K562 (cell line): ENCODE data around the gene ZNF562. TPM values are rescaled to one million over a fixed set of nuclear protein-coding genes. Genes with fewer than 3 reads are reported as not detected.

Experiments
- ATAC-seq: fragments of 200-7000 bp; cut with Tn5 transposase; 3 replicates; pipeline ENCODE4 v1.9.1; 2020; ENCODE audit warnings: moderate library complexity
- BruUV-seq: library from RNA; stranded (reverse); fragments of 400-500 nt; replicated peaks from 2 replicates; lab custom pipeline; 2021; lab: Mats Ljungman, UMichigan
- CTCF ChIA-PET: fragments of 300-600 bp; formaldehyde crosslinking; extraction: SDS; loops from one replicate; lab custom pipeline; 2021; ENCODE audit warnings: low intra/inter-chr PET ratio; lab: Yijun Ruan, JAX
- POLR2A ChIA-PET: fragments of 300-600, 350-650 bp; sonication (Branson Sonifier 250); formaldehyde crosslinking; extraction: SDS; loops from one replicate; lab custom pipeline; 2021; ENCODE audit warnings: antibody characterized with exemption, inconsistent platforms; lab: Yijun Ruan, JAX
- DNase-seq, 4 experiments: peaks; one replicate each; pipeline versions ENCODE4 v3.0.0 to v3.0.0-alpha.2; 2011 to 2018; ENCODE audit warnings: low spot score in 3 of 4, mixed read lengths in 3 of 4; ENCODE audit errors: extremely low read depth in 1 of 4
- FAIRE-seq: peaks from 2 replicates; lab custom pipeline; 2011; peaks lifted over from hg19 to GRCh38; lab: Jason Lieb, UNC
- H2AFZ ChIP-seq: 2 replicates; pipeline ENCODE4 v1.6.0; 2011; ENCODE audit warnings: low read depth, low read length, control low read depth, inconsistent platforms
- H3K27ac ChIP-seq: fragments of 200-600 bp; 3 replicates; pipeline ENCODE4 v1.8.0; 2011; ENCODE audit warnings: low read depth, mild to moderate bottlenecking, control low read depth, inconsistent platforms, low read length, moderate library complexity, mixed read lengths; ENCODE audit errors: extremely low read depth
- H3K27me3 ChIP-seq, 2 experiments: fragments of 300-600 bp in 1 of 2; 2 replicates in 1 of 2; 3 replicates in 1 of 2; pipeline versions ENCODE4 v1.6.0 to v1.8.0; 2011; ENCODE audit warnings: inconsistent platforms in 2 of 2, low read length in 2 of 2, mild to moderate bottlenecking in 1 of 2, mixed read lengths in 1 of 2, moderate library complexity in 1 of 2; ENCODE audit not compliant: control insufficient read depth in 2 of 2, insufficient read depth in 2 of 2
- H3K36me3 ChIP-seq: fragments of 300-600 bp; 3 replicates; pipeline ENCODE4 v1.8.0; 2011; ENCODE audit warnings: mild to moderate bottlenecking, low read length, inconsistent platforms; ENCODE audit not compliant: control insufficient read depth, insufficient read depth
- H3K4me1 ChIP-seq, 2 experiments: fragments of 200-600 bp in 1 of 2; replicated peaks in 1 of 2; 2 replicates in 1 of 2; 3 replicates in 1 of 2; pipeline versions ENCODE4 v1.5.1 to v1.8.0; 2011; ENCODE audit warnings: inconsistent platforms in 2 of 2, low read length in 2 of 2, mild to moderate bottlenecking in 1 of 2, mixed read lengths in 1 of 2, moderate library complexity in 1 of 2; ENCODE audit not compliant: control insufficient read depth in 2 of 2, insufficient read depth in 2 of 2
- H3K4me2 ChIP-seq: 2 replicates; pipeline ENCODE4 v1.6.1; 2011; ENCODE audit warnings: low read length, control low read depth, inconsistent platforms, mixed read lengths; ENCODE audit not compliant: insufficient read depth
- H3K4me3 ChIP-seq: fragments of 200-600 bp; sonication (generic), shearing (Covaris generic); 2 replicates; pipeline ENCODE4 v1.5.1; 2016; ENCODE audit warnings: control low read depth, inconsistent platforms
- H3K79me2 ChIP-seq: fragments of 200-600 bp; 3 replicates; pipeline ENCODE4 v1.8.0; 2011; ENCODE audit warnings: low read length, inconsistent platforms; ENCODE audit not compliant: control insufficient read depth, insufficient read depth
- H3K9ac ChIP-seq, 2 experiments: 2 replicates each; pipeline versions ENCODE4 v1.6.0 to v1.6.1; 2011; ENCODE audit warnings: low read depth in 2 of 2, low read length in 2 of 2, control low read depth in 1 of 2, inconsistent platforms in 1 of 2, mild to moderate bottlenecking in 1 of 2, mixed read lengths in 1 of 2; ENCODE audit not compliant: insufficient read depth in 1 of 2
- H3K9me1 ChIP-seq: one replicate; pipeline ENCODE4 v1.6.0; 2011; ENCODE audit warnings: inconsistent platforms, mild to moderate bottlenecking, low read length, moderate library complexity; ENCODE audit not compliant: control insufficient read depth, insufficient read depth
- H3K9me3 ChIP-seq: replicated peaks from 2 replicates; pipeline ENCODE4 v1.5.1; 2011; ENCODE audit warnings: low read depth, low read length, inconsistent platforms; ENCODE audit not compliant: control insufficient read depth, insufficient read depth
- H4K20me1 ChIP-seq: replicated peaks from 2 replicates; pipeline ENCODE4 v1.6.1; 2011; ENCODE audit warnings: low read length, inconsistent platforms, mixed read lengths; ENCODE audit not compliant: control insufficient read depth, insufficient read depth
- ATF3 ChIP-seq, 2 experiments: fragments of 450-650 bp in 1 of 2; sonication (generic) in 1 of 2; formaldehyde crosslinking in 1 of 2; IDR thresholded peaks in 1 of 2; conservative IDR thresholded peaks in 1 of 2; 2 replicates each; pipeline versions ENCODE4 v1.6.1 to v1.8.1; 2016 to 2023; ENCODE audit warnings: mild to moderate bottlenecking in 2 of 2, moderate library complexity in 2 of 2, inconsistent platforms in 1 of 2, missing genetic modification reagents in 1 of 2
- JUND ChIP-seq, 2 experiments: IDR thresholded peaks; 2 replicates in 1 of 2; 3 replicates in 1 of 2; pipeline ENCODE4 v1.6.1; 2011; ENCODE audit warnings: borderline replicate concordance in 2 of 2, low read depth in 2 of 2, low read length in 2 of 2, improper control_type of control experiment in 1 of 2, missing biosample characterization in 1 of 2, missing genetic modification characterization in 1 of 2, missing genetic modification reagents in 1 of 2
- KLF10 ChIP-seq: fragments of 250-450 bp; sonication (Bioruptor Pico); IDR thresholded peaks from 2 replicates; pipeline ENCODE4 v1.6.1; 2021; ENCODE audit warnings: matching md5 sums
- ZBTB12 ChIP-seq: fragments of 250-450 bp; sonication (Bioruptor Pico); IDR thresholded peaks from 2 replicates; pipeline ENCODE4 v1.4.0; 2020
- WGBS: fragments of 100-300 bp; shearing (Covaris generic); methylation state at CpG from one replicate; pipeline ENCODE4 v1.1.6; 2016; ENCODE audit warnings: low coverage, mixed read lengths; ENCODE audit not compliant: insufficient coverage; ENCODE audit errors: missing lambda C conversion rate; 5-methylcytosine and 5-hydroxymethylcytosine counted together
- in situ Hi-C: fragments of 300-500 bp; cut with MboI; formaldehyde crosslinking; loops from 4 replicates; pipeline ENCODE4 v1.15.0; 2018; ENCODE audit warnings: inconsistent platforms, mixed read lengths
- intact Hi-C: fragments of 100-400 bp; cut with micrococcal nuclease; formaldehyde crosslinking; loops from 2 replicates; pipeline ENCODE4 v1.14.2; 2022
- polyA plus RNA-seq, 8 experiments: library from polyadenylated mRNA; depleted of rRNA in 4 of 8; stranded (reverse) in 5 of 8; unstranded in 3 of 8; fragments of >200 nt; fragmentation: Nextera tagmentation in 2 of 8; fragmentation: Illumina TruSeq in 1 of 8; extraction: Ambion mirVana in 2 of 8; extraction: Trizol in 1 of 8; gene quantifications; 2 replicates each; pipeline versions ENCODE4 v1.2.1 to v1.2.3, GENCODE V29; 2011 to 2014; ENCODE audit warnings: inconsistent platforms in 1 of 8, missing spikeins in 1 of 8
- total RNA-seq, 7 experiments: library from RNA; depleted of rRNA in 6 of 7; stranded (reverse); fragments of >200 nt in 6 of 7; fragmentation: Illumina TruSeq in 2 of 7; extraction: Trizol in 2 of 7; gene quantifications; 2 replicates each; pipeline versions ENCODE4 v1.2.1 to v1.2.3, GENCODE V29; 2011 to 2021; ENCODE audit warnings: low replicate concordance in 1 of 7

ZNF562 gene
- total and polyA plus RNA-seq, 9 of the 15 experiments (the other 6 are each of a cell fraction or from before 2014, with no cell fraction given): 11.8 to 46.9 (median 20.8) TPM

GRCh38 chr19:9720541-9720940 lies 45.6 kb upstream of the ZNF562 start:
- H3K9ac ChIP-seq: no peak overlapping the region
- FAIRE-seq: no peak
- no peaks in the 10 kb centered on the region for H3K9me3 ChIP-seq
- no peak overlapping the region for H3K4me2 ChIP-seq
- 11% methylated on average over 4 of the region's 4 CpGs for WGBS
- no peaks in the 10 kb centered on the region for H3K27me3 ChIP-seq
- H3K79me2 ChIP-seq: no peaks in the 10 kb centered on the region
- no peak for ATAC-seq
- no peaks in the 10 kb centered on the region for H4K20me1 ChIP-seq
- TF ChIP-seq JUND (IDR thresholded peaks at IDR 0.05; ENCODE audit: borderline replicate concordance, low read depth, low read length) (peak; percentile 29; the same call in 1 of the 2 replicates), JUND (tag; IDR thresholded peaks at IDR 0.05; ENCODE audit: borderline replicate concordance, low read depth, low read length) (no peak), KLF10 (no peak), ATF3 (IDR thresholded peaks at IDR 0.05) (peak; percentile 46), ATF3 (CRISPR knock-in tag; conservative IDR thresholded peaks at IDR 0.05) (no peak), ZBTB12 (CRISPR knock-in tag) (no peak)
- H3K27ac ChIP-seq: no peak overlapping the region
- no peaks in the 10 kb centered on the region for H3K9me1 ChIP-seq
- DNase-seq: no peak
- no peaks in the 10 kb centered on the region; a peak in 1 of 5 replicates for H3K4me1 ChIP-seq
- H3K4me3 ChIP-seq: no peak overlapping the region
- no TSS peak for BruUV-seq
- ChIA-PET POLR2A (no interaction called here), CTCF (no interaction called here)
- intact Hi-C loops (no loop called here), in situ Hi-C loops (no loop called here)
- no peaks in the 10 kb centered on the region for H3K36me3 ChIP-seq
- H2AFZ ChIP-seq: 0 out of 2 replicates have a peak overlapping the region, but pooled peaks have one; percentile 17
